ENCODE measurements around the gene GCFC2.

GCFC2 gene

DNA sequence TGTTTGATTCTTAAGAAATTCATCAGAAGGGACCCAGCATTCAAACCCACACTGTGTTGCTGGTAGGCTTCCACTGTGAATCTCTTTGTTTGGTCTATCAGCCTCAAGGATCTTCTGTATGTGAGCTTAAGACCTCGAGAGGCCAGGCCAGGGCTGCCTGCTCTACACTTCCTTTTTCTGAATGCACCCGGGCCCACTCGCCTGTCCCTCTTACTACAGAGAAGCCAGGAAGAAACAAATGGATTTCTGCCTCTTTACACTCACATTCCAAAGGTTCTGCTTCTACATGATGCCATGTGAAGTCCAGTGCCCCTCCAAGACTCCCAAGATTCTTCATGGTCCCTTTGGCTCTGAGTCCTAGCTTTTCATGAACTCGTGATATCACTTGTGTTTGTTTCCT is 89.5 kb downstream of the GCFC2 start:
- DNase-seq: no peak

DNA sequence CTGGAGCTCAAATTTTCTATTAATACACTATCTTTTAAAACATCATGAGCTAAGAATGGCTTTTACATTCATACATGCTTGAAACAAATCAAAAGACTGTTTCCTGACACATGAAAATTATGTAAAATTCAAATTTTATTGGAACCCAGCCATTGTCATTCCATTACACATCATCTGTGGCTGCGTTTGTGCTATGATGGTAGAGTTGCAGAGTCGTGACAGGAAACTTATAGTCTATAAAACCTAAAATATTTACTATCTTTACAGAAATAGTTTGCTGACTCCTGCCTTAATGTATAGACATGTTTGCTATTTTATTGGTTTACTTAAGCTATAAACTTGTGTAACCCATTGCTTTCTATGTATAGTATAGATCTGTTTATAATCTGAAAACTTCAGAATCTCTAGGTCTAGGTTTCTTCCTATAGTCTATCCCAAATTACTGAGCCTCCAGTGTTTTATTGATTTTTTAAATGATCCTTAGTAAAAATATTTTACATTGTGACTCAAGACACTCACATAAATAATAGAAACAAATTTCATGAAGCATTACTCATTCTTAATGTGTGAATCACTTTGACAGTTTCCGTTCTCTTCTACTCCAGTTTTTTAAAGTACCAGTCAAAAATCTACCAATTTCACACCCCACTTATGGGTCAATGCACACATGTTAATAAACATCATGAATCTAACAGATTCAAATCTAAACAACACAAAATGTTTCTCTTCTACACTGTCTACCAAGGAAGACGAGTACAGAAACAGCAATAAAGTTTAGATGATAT is 90.6 kb downstream of the GCFC2 start:
- DNase-seq: no peak

GRCh38 chr2:75616933-75617332 is 93.8 kb downstream of the GCFC2 start:
- DNase-seq: no peak

DNA sequence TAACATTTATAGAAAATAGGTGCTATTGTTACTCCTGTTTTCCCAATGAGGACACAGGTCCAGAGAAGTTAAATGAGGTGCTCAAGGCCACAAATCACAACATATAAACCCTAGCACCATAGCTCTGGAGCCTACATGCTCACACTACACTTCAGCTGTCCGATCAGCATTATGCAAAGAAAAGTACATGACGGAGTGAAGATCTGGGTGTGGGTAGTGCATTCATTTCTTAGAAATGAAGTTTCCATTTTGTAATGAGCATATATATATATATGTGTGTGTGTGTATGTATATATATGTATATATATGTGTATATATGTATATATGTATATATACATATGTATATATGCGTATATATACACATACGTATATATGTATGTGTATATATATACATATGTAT is 94.3 kb downstream of the GCFC2 start:
- no peak for DNase-seq

DNA sequence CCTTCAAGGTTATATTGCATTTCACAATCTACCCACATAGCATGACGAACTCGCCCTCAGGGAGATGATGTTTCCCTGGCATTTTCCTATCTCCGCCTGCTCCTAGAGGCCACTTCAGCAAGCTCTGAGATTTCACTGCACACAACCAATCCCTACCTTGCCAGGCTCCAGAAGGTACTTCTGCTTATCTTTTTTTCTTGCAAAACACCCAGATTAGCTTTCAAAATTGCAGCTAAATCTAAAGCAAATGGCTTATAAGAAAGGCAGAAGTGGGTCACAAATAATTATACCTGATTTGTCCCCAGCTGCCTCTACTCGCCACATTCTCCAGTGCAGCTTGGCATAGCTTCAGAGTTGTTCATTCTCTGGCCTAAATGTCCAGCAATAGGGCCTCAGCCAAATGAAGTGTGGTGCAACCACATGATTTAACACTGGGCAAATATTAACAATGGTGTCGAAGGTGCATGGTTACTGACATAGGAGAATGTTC is 96.5 kb downstream of the GCFC2 start:
- no peak for DNase-seq

DNA sequence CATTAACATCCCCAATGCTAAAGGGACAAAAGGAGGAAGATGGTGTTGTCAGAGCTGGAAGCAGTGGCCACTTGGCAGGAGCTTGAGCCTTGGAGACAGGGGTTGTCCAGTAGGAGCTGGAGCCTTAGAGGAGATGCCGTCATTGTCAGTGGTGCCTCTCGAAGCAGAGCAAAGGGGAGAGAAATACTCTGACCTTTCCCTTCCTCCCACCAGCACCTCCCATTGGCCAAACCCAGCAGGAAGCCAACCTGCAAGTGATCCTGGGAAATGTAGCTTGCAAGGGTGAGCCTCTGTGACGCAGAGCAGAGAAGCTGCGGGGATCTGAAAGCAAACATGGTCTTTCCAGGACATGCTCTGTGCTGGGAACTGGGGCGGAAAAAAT is 97.9 kb downstream of the GCFC2 start:
- DNase-seq: no peak

All from left hindlimb (tissue), 1 donor.